GM19452 (cell line): ENCODE measurements around the gene SHMT1.

ENCODE experiments used
- ATAC-seq: cut with Tn5 transposase; IDR thresholded peaks from one replicate; pipeline ENCODE4 v1.9.1; 2021; ENCODE audit not compliant: unreplicated experiment

Gene SHMT1

GRCh38 chr17:18291718-18292540 lies 71.4 kb downstream of the SHMT1 start:
- ATAC-seq: no peak

GRCh38 chr17:18285296-18285695 lies 78.1 kb downstream of the SHMT1 start:
- no peak for ATAC-seq

- no peak for ATAC-seq
Measured at GRCh38 chr17:18281788-18282187, 81.6 kb downstream of the SHMT1 start.

GRCh38 chr17:18280766-18281371 lies 82.5 kb downstream of the SHMT1 start:
- no peak for ATAC-seq

GRCh38 chr17:18280249-18280648 lies 83.1 kb downstream of the SHMT1 start:
- ATAC-seq: no peak

GRCh38 chr17:18278867-18279266 lies 84.5 kb downstream of the SHMT1 start:
- no peak for ATAC-seq
